Measurements from ENCODE around the gene TEDC1.

TEDC1 gene

DNA sequence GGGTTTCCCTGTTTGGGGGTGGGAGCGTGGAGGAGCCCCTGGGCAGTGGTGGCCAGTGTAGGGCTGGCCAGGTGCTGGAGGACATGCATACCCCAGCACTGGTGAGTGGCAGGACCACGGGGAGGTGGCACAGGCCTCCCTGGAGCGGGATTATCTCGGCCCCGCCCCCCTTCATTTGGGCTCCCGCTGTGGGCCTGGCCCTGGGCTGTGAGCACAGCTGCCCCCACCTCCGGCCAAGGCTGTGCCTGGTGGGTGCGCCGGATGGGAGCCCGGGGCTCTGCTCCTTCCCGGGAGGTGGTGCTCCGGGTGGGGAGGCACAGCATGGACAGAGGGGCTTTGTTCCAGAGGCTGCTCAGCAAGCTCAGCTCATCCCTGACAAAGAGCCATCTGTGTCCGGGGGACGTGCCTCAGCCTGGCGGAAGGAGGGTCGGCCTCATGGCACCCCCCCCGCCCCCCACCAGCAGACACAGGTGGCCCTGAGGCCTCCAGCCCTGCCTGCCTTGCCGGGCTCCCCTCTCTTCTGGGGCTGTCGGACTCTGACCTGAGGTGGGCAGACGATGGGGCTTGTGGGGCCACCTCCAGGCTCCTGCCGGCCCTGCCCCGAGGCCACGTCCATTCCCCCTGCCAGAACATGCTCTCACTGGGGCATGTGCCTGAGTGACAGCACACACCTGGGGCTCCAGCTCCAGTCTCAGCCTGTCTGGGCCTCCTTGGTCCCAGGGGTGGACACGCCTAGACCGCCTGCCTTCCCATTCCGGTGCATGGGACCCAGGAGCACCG lies 8.4 kb downstream of the TEDC1 start:
- ChIA-PET CTCF (interaction anchor here (1.2 kb wide), 1 partner anchor 29 kb away, joined by 3 read pairs; no protein-coding TSS in a partner anchor), POLR2A (no interaction called here)

DNA sequence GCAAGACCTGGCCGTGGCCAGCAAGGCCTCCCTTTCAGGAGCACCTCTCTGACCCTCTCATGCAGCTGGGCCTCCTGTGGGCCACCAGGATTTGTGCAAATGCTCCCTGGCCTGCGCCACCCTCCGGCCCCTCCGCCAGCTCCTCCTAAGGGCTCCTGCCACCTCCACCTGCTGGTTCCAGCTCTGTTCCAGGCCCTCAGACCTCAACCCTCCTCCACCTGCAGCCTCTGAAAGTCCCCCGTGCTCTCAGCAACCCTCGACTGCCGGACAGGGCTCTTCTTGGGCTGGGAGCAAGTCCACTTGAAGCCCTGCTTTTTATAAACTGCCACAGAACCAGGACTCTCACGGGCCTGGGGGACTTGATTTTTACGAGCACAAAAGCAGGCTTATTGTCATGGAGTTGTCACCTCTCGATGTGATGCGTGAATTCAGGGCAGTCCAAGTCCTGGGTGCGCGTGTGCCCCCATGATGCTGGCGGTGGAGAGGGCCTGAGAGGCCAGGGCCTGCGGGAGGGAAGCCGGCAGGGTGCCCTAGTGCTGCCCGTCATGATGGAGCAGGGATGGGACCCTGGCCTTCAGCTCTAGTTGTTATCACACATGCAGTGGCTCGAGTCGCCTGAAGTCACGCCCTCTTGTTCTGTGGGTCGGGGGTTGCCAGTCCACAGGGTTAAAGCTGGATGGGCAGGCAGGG lies 9.1 kb downstream of the TEDC1 start:
- TF ChIP-seq, protein P1, sequence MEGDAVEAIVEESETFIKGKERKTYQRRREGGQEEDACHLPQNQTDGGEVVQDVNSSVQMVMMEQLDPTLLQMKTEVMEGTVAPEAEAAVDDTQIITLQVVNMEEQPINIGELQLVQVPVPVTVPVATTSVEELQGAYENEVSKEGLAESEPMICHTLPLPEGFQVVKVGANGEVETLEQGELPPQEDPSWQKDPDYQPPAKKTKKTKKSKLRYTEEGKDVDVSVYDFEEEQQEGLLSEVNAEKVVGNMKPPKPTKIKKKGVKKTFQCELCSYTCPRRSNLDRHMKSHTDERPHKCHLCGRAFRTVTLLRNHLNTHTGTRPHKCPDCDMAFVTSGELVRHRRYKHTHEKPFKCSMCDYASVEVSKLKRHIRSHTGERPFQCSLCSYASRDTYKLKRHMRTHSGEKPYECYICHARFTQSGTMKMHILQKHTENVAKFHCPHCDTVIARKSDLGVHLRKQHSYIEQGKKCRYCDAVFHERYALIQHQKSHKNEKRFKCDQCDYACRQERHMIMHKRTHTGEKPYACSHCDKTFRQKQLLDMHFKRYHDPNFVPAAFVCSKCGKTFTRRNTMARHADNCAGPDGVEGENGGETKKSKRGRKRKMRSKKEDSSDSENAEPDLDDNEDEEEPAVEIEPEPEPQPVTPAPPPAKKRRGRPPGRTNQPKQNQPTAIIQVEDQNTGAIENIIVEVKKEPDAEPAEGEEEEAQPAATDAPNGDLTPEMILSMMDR (IDR thresholded peaks at IDR 0.05; ENCODE audit: control extremely low read depth, extremely low read depth, low read depth, missing control alignments), result no peak
- POLR2A ChIA-PET, result no interaction called here
- DNase-seq (ENCODE audit: extremely low spot score), result no peak
- CTCF ChIA-PET, result interaction anchor here (1.1 to 1.4 kb wide), 4 partner anchors 10 to 922 kb away, joined by 3 to 4 read pairs (median 4); no protein-coding TSS in a partner anchor

More for the DNA sequence above, 8.4 kb downstream of the TEDC1 start:
- TF ChIP-seq, protein P1 (IDR thresholded peaks at IDR 0.05; ENCODE audit: control extremely low read depth, extremely low read depth, low read depth, missing control alignments), result no peak
- no peak for DNase-seq (ENCODE audit: extremely low spot score)

DNA sequence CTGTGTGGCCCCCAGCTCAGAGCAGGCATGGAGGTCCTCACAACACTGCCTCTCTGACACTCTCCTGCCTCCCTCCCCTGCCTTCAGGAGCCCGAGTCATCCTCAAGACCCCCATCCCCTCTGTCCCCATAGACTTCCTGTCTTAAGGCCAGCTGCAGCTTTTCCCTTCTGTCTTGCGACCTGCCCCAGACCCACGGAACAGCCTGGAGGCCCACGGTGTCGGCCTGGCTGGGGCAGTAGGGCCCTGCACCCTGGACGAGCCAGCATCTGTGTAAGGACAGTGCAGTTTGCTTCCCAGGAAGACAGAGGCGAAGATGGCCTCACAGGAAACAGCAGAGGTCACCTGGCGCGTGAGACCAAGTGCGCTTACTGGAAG lies 9.7 kb downstream of the TEDC1 start:
- CTCF ChIA-PET, result interaction anchor here (1.1 to 1.4 kb wide), 3 partner anchors 11 to 922 kb away, joined by 3 to 4 read pairs (median 4); no protein-coding TSS in a partner anchor
- TF ChIP-seq, protein P1 (IDR thresholded peaks at IDR 0.05; ENCODE audit: control extremely low read depth, extremely low read depth, low read depth, missing control alignments), result no peak
- no peak for DNase-seq (ENCODE audit: extremely low spot score)
- POLR2A ChIA-PET, result no interaction called here

DNA sequence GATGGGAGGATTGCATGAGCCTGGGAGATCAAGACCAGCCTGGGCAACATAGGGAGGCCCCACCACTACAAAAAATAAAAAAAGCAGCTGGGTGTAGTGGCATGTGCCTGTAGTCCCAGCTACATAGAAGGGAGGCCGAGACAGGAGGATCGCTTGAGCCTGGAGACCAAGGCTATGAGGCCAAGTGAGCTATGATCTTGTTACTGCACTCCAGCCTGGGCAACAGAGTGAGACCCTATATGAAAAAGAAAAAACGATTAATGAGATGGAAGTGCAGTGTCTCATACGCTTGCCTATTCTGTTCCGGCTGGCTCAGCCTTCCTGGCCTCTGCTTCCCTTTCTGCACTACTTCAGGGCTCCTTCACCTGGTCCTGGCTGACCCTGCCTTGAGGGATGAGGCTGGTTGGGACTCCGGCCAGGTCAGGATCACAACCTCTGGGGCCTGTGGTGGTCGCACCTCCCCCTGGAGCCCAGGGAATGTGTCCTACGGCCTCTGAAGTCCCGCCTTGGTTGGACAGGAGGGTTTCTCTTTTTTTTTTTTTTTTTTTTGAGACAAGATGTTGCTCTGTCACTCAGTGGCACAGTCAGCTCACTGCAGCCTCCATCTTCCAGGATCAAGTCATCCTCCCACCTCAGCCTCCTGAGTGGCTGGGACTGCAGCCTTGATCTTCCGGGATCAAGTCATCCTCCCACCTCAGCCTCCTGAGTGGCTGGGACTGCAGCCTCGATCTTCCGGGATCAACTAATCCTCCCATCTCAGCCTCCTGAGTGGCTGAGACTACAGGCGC lies 10.7 kb downstream of the TEDC1 start:
- CTCF ChIA-PET, result interaction anchor here (0.9 to 1.4 kb wide), 4 partner anchors 12 to 921 kb away, joined by 3 to 4 read pairs (median 4); no protein-coding TSS in a partner anchor
- no peak for DNase-seq (ENCODE audit: extremely low spot score)
- TF ChIP-seq, protein P1 (IDR thresholded peaks at IDR 0.05; ENCODE audit: control extremely low read depth, extremely low read depth, low read depth, missing control alignments), result no peak
- POLR2A ChIA-PET, result no interaction called here

DNA sequence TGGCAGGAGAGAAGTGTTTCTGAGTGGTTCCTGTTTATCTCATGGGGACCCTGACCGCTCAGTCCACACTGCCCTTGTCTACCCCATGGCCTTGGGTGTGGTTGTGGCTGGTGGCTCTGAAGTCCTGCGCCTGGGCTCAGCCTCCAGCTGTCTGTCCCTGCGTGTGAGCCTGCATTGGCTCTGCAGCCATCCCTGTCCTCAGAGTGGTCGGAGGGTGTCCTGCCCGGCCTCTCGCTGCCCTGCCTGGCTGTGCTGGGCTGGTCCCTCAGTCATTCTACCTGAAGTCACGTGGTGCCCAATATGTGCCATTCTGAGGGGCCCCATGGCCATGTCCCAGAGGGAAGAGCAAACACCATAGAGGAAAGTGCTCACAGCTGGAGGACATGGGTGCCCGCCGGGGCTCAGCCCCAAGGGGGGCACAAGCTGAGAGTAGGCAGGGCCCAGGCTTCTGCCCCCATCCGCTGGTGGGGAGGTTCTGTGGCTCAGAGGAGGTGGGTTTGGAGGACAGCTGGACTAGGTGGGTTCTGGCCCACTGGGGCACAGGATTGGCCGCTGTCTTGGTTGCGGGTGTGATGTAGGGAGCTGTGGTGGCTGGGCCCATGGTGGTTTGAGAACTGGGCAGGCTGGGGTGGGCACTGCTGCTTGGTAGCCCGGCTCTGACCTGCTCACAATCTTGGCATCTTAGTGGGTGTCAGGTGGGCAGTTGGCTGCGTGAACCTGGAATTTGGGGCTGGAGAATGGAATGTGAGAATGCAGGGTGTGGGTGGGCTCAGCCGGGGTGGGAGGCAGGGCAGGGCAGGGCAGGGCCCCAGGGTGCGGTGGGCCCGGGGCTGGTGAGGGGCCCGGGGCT lies 11.6 kb downstream of the TEDC1 start:
- ChIA-PET POLR2A (no interaction called here), CTCF (no interaction called here)
- DNase-seq (ENCODE audit: extremely low spot score), result no peak
- TF ChIP-seq, protein P1 (IDR thresholded peaks at IDR 0.05; ENCODE audit: control extremely low read depth, extremely low read depth, low read depth, missing control alignments), result no peak
